IMR-90 (cell line): Measurements from ENCODE around the gene ZMYND11. TPM values are rescaled to one million over a fixed set of nuclear protein-coding genes. Genes with fewer than 3 reads are reported as not detected.

Experiments
- ATAC-seq: fragments of 200-7000 bp; cut with Tn5 transposase; 2 replicates; pipeline ENCODE4 v1.9.1; 2020; ENCODE audit warnings: low read depth, mild to moderate bottlenecking, moderate library complexity
- BruUV-seq: library from RNA; stranded (reverse); fragments of 400-500 nt; replicated peaks from 2 replicates; lab custom pipeline; 2021; lab: Mats Ljungman, UMichigan
- CTCF ChIA-PET: fragments of 300-600 bp; formaldehyde crosslinking; extraction: SDS; loops from one replicate; lab custom pipeline; 2021; ENCODE audit warnings: antibody characterized with exemption; lab: Yijun Ruan, JAX
- POLR2A ChIA-PET: fragments of 300-600 bp; sonication (Branson Sonifier 250); formaldehyde crosslinking; loops from one replicate; lab custom pipeline; 2022; ENCODE audit warnings: antibody characterized with exemption; ENCODE audit not compliant: unreplicated experiment; lab: Charles Lee
- DNase-seq: peaks from one replicate; pipeline ENCODE4 v3.0.0; 2013
- H2AFZ ChIP-seq: replicated peaks from 2 replicates; pipeline ENCODE3; 2013; ENCODE audit warnings: low read length, mild to moderate bottlenecking; ENCODE audit not compliant: poor library complexity
- H2AK5ac ChIP-seq: 2 replicates; pipeline ENCODE4 v1.6.1; 2013; ENCODE audit warnings: low read depth, low read length, inconsistent platforms
- H2AK9ac ChIP-seq: replicated peaks from 2 replicates; pipeline ENCODE3; 2013; ENCODE audit warnings: mild to moderate bottlenecking, low read depth, low read length, moderate library complexity; ENCODE audit not compliant: poor library complexity
- H2BK120ac ChIP-seq: 2 replicates; pipeline ENCODE4 v1.6.1; 2013; ENCODE audit warnings: low read depth, low read length, inconsistent platforms
- H2BK15ac ChIP-seq: 3 replicates; pipeline ENCODE4 v1.6.1; 2013; ENCODE audit warnings: low read depth, low read length, inconsistent platforms
- H2BK20ac ChIP-seq: 2 replicates; pipeline ENCODE4 v1.6.1; 2013; ENCODE audit warnings: low read depth, mild to moderate bottlenecking, inconsistent platforms, low read length, moderate library complexity
- H2BK5ac ChIP-seq: 2 replicates; pipeline ENCODE4 v1.6.1; 2013; ENCODE audit warnings: mild to moderate bottlenecking, low read depth, low read length, inconsistent platforms; ENCODE audit not compliant: poor library complexity, severe bottlenecking
- H3K14ac ChIP-seq: replicated peaks from 2 replicates; pipeline ENCODE4 v1.6.1; 2013; ENCODE audit warnings: low read depth, low read length, inconsistent platforms
- H3K18ac ChIP-seq: 2 replicates; pipeline ENCODE4 v1.6.1; 2013; ENCODE audit warnings: low read depth, low read length, control low read depth
- H3K23ac ChIP-seq: 2 replicates; pipeline ENCODE4 v1.6.1; 2013; ENCODE audit warnings: low read depth, low read length, inconsistent platforms
- H3K27ac ChIP-seq: 2 replicates; pipeline ENCODE4 v1.5.1; 2013; ENCODE audit warnings: mild to moderate bottlenecking, control low read depth, low read length; ENCODE audit not compliant: insufficient read depth
- H3K27me3 ChIP-seq: 2 replicates; pipeline ENCODE4 v1.6.1; 2013; ENCODE audit warnings: low read length; ENCODE audit not compliant: control insufficient read depth, insufficient read depth
- H3K36me3 ChIP-seq: 2 replicates; pipeline ENCODE4 v1.6.1; 2013; ENCODE audit warnings: low read length, mixed read lengths; ENCODE audit not compliant: control insufficient read depth, insufficient read depth
- H3K4ac ChIP-seq: 2 replicates; pipeline ENCODE4 v1.6.1; 2013; ENCODE audit warnings: low read depth, low read length, inconsistent platforms
- H3K4me1 ChIP-seq: 2 replicates; pipeline ENCODE4 v1.6.1; 2013; ENCODE audit warnings: low read length, mixed read lengths; ENCODE audit not compliant: control insufficient read depth, insufficient read depth
- H3K4me2 ChIP-seq: 2 replicates; pipeline ENCODE4 v1.6.1; 2013; ENCODE audit warnings: low read depth, mild to moderate bottlenecking, control low read depth, low read length, moderate library complexity
- H3K4me3 ChIP-seq: 2 replicates; pipeline ENCODE4 v1.5.1; 2013; ENCODE audit warnings: low read depth, mild to moderate bottlenecking, control low read depth, low read length, moderate library complexity; ENCODE audit not compliant: insufficient read depth
- H3K56ac ChIP-seq: 2 replicates; pipeline ENCODE4 v1.6.1; 2013; ENCODE audit warnings: low read length, inconsistent platforms; ENCODE audit not compliant: insufficient read depth; ENCODE audit errors: extremely low read depth
- H3K79me1 ChIP-seq, 2 experiments: 2 replicates each; pipeline ENCODE4 v1.6.1; 2013; ENCODE audit warnings: low read length in 2 of 2, inconsistent platforms in 1 of 2, low read depth in 1 of 2
- H3K9ac ChIP-seq: 2 replicates; pipeline ENCODE4 v1.6.1; 2013; ENCODE audit warnings: low read depth, low read length, control low read depth
- H3K9me1 ChIP-seq: 2 replicates; pipeline ENCODE4 v1.6.1; 2013; ENCODE audit warnings: low read length, inconsistent platforms; ENCODE audit not compliant: insufficient read depth
- H3K9me3 ChIP-seq: 2 replicates; pipeline ENCODE4 v1.6.1; 2013; ENCODE audit warnings: low read length; ENCODE audit not compliant: control insufficient read depth, insufficient read depth
- H4K20me1 ChIP-seq: 2 replicates; pipeline ENCODE4 v1.6.1; 2013; ENCODE audit warnings: low read length, inconsistent platforms; ENCODE audit not compliant: insufficient read depth
- H4K5ac ChIP-seq: 2 replicates; pipeline ENCODE4 v1.6.1; 2013; ENCODE audit warnings: mild to moderate bottlenecking, low read depth, low read length, control low read depth
- H4K8ac ChIP-seq, 2 experiments: 2 replicates each; pipeline ENCODE4 v1.6.1; 2013; ENCODE audit warnings: low read depth in 2 of 2, low read length in 2 of 2, control low read depth in 1 of 2, inconsistent platforms in 1 of 2
- H4K91ac ChIP-seq: 2 replicates; pipeline ENCODE4 v1.6.1; 2013; ENCODE audit warnings: low read depth, low read length, inconsistent platforms; ENCODE audit not compliant: insufficient read depth
- BHLHE40 ChIP-seq: fragments of 150-350 bp; IDR thresholded peaks from 2 replicates; pipeline ENCODE4 v1.6.1; 2016; ENCODE audit warnings: mild to moderate bottlenecking, low read depth, low read length
- CEBPB ChIP-seq: IDR thresholded peaks from 2 replicates; pipeline ENCODE4 v1.6.1; 2012; ENCODE audit warnings: low read depth, low read length, improper control_type of control experiment
- FOS ChIP-seq: fragments of 150-350 bp; IDR thresholded peaks from 2 replicates; pipeline ENCODE4 v1.6.1; 2016; ENCODE audit warnings: low read depth, low read length
- MAFK ChIP-seq: IDR thresholded peaks from 2 replicates; pipeline ENCODE4 v1.6.1; 2012; ENCODE audit warnings: low read depth, low read length, improper control_type of control experiment
- MAZ ChIP-seq: IDR thresholded peaks from 2 replicates; pipeline ENCODE4 v1.6.1; 2012; ENCODE audit warnings: low read depth, mild to moderate bottlenecking, low read length, improper control_type of control experiment, moderate library complexity, borderline replicate concordance
- NFE2L2 ChIP-seq: fragments of 150-350 bp; IDR thresholded peaks from 2 replicates; pipeline ENCODE4 v1.6.1; 2016; ENCODE audit warnings: low read depth, mild to moderate bottlenecking, low read length
- RAD21 ChIP-seq: IDR thresholded peaks from 2 replicates; pipeline ENCODE4 v1.6.1; 2012; ENCODE audit warnings: low read length, improper control_type of control experiment
- RCOR1 ChIP-seq: IDR thresholded peaks from 2 replicates; pipeline ENCODE4 v1.6.1; 2012; ENCODE audit warnings: mild to moderate bottlenecking, low read length, improper control_type of control experiment; ENCODE audit not compliant: insufficient replicate concordance
- SMC3 ChIP-seq: fragments of 150-350 bp; IDR thresholded peaks from 2 replicates; pipeline ENCODE4 v1.6.1; 2016; ENCODE audit warnings: low read depth, mild to moderate bottlenecking, antibody characterized with exemption, low read length, moderate library complexity
- WGBS, 2 experiments: methylation state at CpG; one replicate each; pipeline versions ENCODE4 v1.1.5 to v1.1.7; 2013; ENCODE audit warnings: missing lambda C conversion rate in 2 of 2; ENCODE audit not compliant: insufficient read length in 1 of 2; ENCODE audit errors: extremely low coverage in 2 of 2; 5-methylcytosine and 5-hydroxymethylcytosine counted together
- dilution Hi-C: fragments of 300-500 bp; cut with HindIII; formaldehyde crosslinking; loops from one replicate; pipeline ENCODE4 v1.14.3; 2018; ENCODE audit warnings: low sequenced_read_pairs; ENCODE audit not compliant: unreplicated experiment
- in situ Hi-C: fragments of 300-500 bp; cut with MboI; formaldehyde crosslinking; loops from 3 replicates; pipeline ENCODE4 v1.14.3; 2019; ENCODE audit warnings: low sequenced_read_pairs, inconsistent platforms, mixed read lengths
- intact Hi-C: fragments of 100-400 bp; cut with micrococcal nuclease; formaldehyde crosslinking; loops from 2 replicates; pipeline ENCODE4 v1.10.0; 2022
- polyA plus RNA-seq, 3 experiments: library from polyadenylated mRNA; depleted of rRNA; stranded (reverse); fragments of >200 nt; gene quantifications; 2 replicates each; pipeline ENCODE4 v1.2.3, GENCODE V29; 2012; ENCODE audit warnings: low replicate concordance in 1 of 3
- total RNA-seq: library from RNA; depleted of rRNA; stranded (reverse); fragments of >200 nt; gene quantifications from 2 replicates; pipeline ENCODE4 v1.2.3, GENCODE V29; 2012
- TF ChIP-seq, protein P1 (sequence below): fragments of 150-350 bp; IDR thresholded peaks from 2 replicates; pipeline ENCODE4 v1.6.1; 2016; ENCODE audit warnings: low read depth, mild to moderate bottlenecking, low read length, moderate library complexity, borderline replicate concordance
- TF ChIP-seq, protein P2 (sequence below): conservative IDR thresholded peaks from 2 replicates; pipeline ENCODE4 v1.5.1; 2012; ENCODE audit warnings: mild to moderate bottlenecking, low read depth, low read length, improper control_type of control experiment
- TF ChIP-seq, protein P3 (sequence below): fragments of 150-350 bp; IDR thresholded peaks from 2 replicates; pipeline ENCODE4 v1.6.1; 2017; ENCODE audit warnings: mild to moderate bottlenecking, antibody characterized with exemption, low read length, low read depth

The ZMYND11 gene
- total and polyA plus RNA-seq, 2 of the 4 experiments (the other 2 are of a cell fraction), result 39.5 to 72.2 TPM

DNA sequence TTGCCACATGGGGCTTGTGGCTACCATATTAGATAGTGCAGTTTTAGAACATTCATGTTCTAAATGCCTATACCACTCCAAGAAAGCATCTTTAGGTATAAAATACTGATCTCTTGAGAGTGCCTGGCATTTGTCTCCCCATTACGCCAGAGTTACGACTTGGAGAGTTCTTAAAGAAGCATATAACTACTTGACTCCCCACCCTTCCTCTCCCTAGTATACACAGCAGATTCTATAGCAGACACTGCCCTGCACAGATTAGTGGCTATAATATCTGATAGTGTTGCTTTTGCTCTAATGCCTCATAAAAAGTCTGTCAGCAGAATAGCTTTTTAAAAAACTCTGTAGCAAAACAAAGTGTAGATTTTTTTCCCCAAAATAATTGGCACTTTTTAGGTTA lies 90.8 kb downstream of the ZMYND11 start:
- ChIA-PET CTCF (no interaction called here), POLR2A (no interaction called here)
- H3K18ac ChIP-seq, result no peak overlapping the region
- H3K27me3 ChIP-seq, result no peaks in the 10 kb centered on the region
- H3K79me1 ChIP-seq, result peaks cover 19 to 35% of the 10 kb centered on the region in 2 experiments
- no peak overlapping the region for H2BK5ac ChIP-seq
- H3K4ac ChIP-seq, result no peak overlapping the region
- H2BK120ac ChIP-seq, result no peak overlapping the region
- TF ChIP-seq, protein P1, sequence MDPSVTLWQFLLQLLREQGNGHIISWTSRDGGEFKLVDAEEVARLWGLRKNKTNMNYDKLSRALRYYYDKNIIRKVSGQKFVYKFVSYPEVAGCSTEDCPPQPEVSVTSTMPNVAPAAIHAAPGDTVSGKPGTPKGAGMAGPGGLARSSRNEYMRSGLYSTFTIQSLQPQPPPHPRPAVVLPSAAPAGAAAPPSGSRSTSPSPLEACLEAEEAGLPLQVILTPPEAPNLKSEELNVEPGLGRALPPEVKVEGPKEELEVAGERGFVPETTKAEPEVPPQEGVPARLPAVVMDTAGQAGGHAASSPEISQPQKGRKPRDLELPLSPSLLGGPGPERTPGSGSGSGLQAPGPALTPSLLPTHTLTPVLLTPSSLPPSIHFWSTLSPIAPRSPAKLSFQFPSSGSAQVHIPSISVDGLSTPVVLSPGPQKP, result no peak
- no peak for TF ChIP-seq BHLHE40
- no peak for TF ChIP-seq MAZ
- no peak for TF ChIP-seq NFE2L2
- TF ChIP-seq, protein P2, sequence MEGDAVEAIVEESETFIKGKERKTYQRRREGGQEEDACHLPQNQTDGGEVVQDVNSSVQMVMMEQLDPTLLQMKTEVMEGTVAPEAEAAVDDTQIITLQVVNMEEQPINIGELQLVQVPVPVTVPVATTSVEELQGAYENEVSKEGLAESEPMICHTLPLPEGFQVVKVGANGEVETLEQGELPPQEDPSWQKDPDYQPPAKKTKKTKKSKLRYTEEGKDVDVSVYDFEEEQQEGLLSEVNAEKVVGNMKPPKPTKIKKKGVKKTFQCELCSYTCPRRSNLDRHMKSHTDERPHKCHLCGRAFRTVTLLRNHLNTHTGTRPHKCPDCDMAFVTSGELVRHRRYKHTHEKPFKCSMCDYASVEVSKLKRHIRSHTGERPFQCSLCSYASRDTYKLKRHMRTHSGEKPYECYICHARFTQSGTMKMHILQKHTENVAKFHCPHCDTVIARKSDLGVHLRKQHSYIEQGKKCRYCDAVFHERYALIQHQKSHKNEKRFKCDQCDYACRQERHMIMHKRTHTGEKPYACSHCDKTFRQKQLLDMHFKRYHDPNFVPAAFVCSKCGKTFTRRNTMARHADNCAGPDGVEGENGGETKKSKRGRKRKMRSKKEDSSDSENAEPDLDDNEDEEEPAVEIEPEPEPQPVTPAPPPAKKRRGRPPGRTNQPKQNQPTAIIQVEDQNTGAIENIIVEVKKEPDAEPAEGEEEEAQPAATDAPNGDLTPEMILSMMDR, result no peak
- TF ChIP-seq MAFK, result no peak
- TF ChIP-seq, protein P3, sequence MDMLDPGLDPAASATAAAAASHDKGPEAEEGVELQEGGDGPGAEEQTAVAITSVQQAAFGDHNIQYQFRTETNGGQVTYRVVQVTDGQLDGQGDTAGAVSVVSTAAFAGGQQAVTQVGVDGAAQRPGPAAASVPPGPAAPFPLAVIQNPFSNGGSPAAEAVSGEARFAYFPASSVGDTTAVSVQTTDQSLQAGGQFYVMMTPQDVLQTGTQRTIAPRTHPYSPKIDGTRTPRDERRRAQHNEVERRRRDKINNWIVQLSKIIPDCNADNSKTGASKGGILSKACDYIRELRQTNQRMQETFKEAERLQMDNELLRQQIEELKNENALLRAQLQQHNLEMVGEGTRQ, result no peak
- TF ChIP-seq CEBPB, result no peak
- no peak for TF ChIP-seq RAD21
- no peak for TF ChIP-seq RCOR1
- TF ChIP-seq FOS, result no peak
- TF ChIP-seq SMC3, result no peak
- H4K8ac ChIP-seq, result no peak overlapping the region
- no peak overlapping the region for H3K4me3 ChIP-seq
- DNase-seq, result no peak
- no peak overlapping the region for H3K27ac ChIP-seq
- no peak overlapping the region for H2BK20ac ChIP-seq
- H4K20me1 ChIP-seq, result peaks cover 12% of the 10 kb centered on the region; the same call in 1 of the 2 replicates
- BruUV-seq, result no TSS peak
- no peaks in the 10 kb centered on the region for H3K4me1 ChIP-seq
- H3K4me2 ChIP-seq, result no peak overlapping the region
- intact Hi-C loops (no loop called here), dilution Hi-C loops (no loop called here), in situ Hi-C loops (no loop called here)
- H3K9me1 ChIP-seq, result peaks cover 2% of the 10 kb centered on the region; the same call in 1 of the 2 replicates
- no peak for ATAC-seq
- H3K36me3 ChIP-seq, result no peaks in the 10 kb centered on the region; the same call in 1 of the 2 replicates
- H4K5ac ChIP-seq, result no peak overlapping the region
- H2BK15ac ChIP-seq, result no peak overlapping the region
- H3K14ac ChIP-seq, result no peak overlapping the region
- WGBS, 2 experiments, result no CpG with 5 or more reads among the region's 2 CpGs
- H3K9ac ChIP-seq, result no peak overlapping the region
- no peak overlapping the region for H2AK9ac ChIP-seq
- no peak overlapping the region for H3K56ac ChIP-seq
- no peak overlapping the region for H2AK5ac ChIP-seq
- no peak overlapping the region for H2AFZ ChIP-seq
- H3K9me3 ChIP-seq, result no peaks in the 10 kb centered on the region
- H3K23ac ChIP-seq, result no peak overlapping the region
- H4K91ac ChIP-seq, result no peak overlapping the region
